Thoracic aorta (tissue), 2 donors: ENCODE data around the gene PCSK4. TPM values are rescaled to one million over a fixed set of nuclear protein-coding genes. Genes with fewer than 3 reads are reported as not detected.

Experiments
- ATAC-seq: fragments of 150-250 bp; one replicate; pipeline ENCODE4 v1.8.0; 2017; ENCODE audit warnings: low read depth; ENCODE audit not compliant: insufficient number of reproducible peaks, low FRiP score
- DNase-seq: peaks from one replicate; pipeline ENCODE4 v3.0.0-alpha.2; 2020; ENCODE audit warnings: low spot score
- H3K27ac ChIP-seq, 2 donors: fragments of 200-600 bp; sonication (generic); 1 replicate in 1 of 2; 2 replicates in 1 of 2; pipeline ENCODE4 v1.5.1; 2016; ENCODE audit warnings: mild to moderate bottlenecking in 2 of 2, moderate library complexity in 2 of 2
- H3K27me3 ChIP-seq: fragments of 200-600 bp; sonication (generic); replicated peaks from 2 replicates; pipeline ENCODE4 v1.6.0; 2016; ENCODE audit warnings: mild to moderate bottlenecking; ENCODE audit not compliant: insufficient read depth
- H3K36me3 ChIP-seq: fragments of 200-600 bp; sonication (generic); one replicate; pipeline ENCODE4 v1.5.1; 2016
- H3K4me1 ChIP-seq, 2 donors: fragments of 200-600 bp; sonication (generic); 1 replicate in 1 of 2; 2 replicates in 1 of 2; pipeline versions ENCODE4 v1.5.1 to v1.6.0; 2016; ENCODE audit warnings: low read depth in 2 of 2, mild to moderate bottlenecking in 1 of 2; ENCODE audit not compliant: control insufficient read depth in 1 of 2
- H3K4me3 ChIP-seq: fragments of 200-600 bp; sonication (generic); 2 replicates; pipeline ENCODE4 v1.5.1; 2016; ENCODE audit warnings: mild to moderate bottlenecking
- H3K9me3 ChIP-seq: fragments of 200-600 bp; sonication (generic); 2 replicates; pipeline ENCODE4 v1.5.1; 2016
- CTCF ChIP-seq: fragments of 200-600 bp; sonication (generic); IDR thresholded peaks from one replicate; pipeline ENCODE4 v1.5.1; 2019; ENCODE audit warnings: antibody characterized with exemption
- total RNA-seq, 2 donors: library from RNA; depleted of rRNA; stranded (reverse); fragments of >200 nt; gene quantifications; one replicate each; pipeline versions ENCODE4 v1.1.0 to v1.2.3, GENCODE V29; 2016

The PCSK4 gene
- total RNA-seq, 2 donors from 2014 or later: 0.56 to 0.68 TPM

GRCh38 chr19:1469255-1470054, 20.7 kb downstream of the PCSK4 start:
- H3K4me3 ChIP-seq: peak overlapping the region; percentile 70
- DNase-seq (no peak), ATAC-seq (no peak)
- peaks cover 44 to 57% of the 10 kb centered on the region in 2 donors for H3K4me1 ChIP-seq
- TF ChIP-seq CTCF: no peak
- peaks cover 35% of the 10 kb centered on the region for H3K27me3 ChIP-seq
- no peak overlapping the region for H3K27ac ChIP-seq
- H3K9me3 ChIP-seq: no peaks in the 10 kb centered on the region
- no peaks in the 10 kb centered on the region for H3K36me3 ChIP-seq

GRCh38 chr19:1468821-1469254, 21.3 kb downstream of the PCSK4 start:
- no peak for ATAC-seq
- Histone ChIP-seq H3K36me3 (no peaks in the 10 kb centered on the region), H3K4me3 (peak overlapping the region; percentile 45), H3K4me1 (peaks cover 44 to 57% of the 10 kb centered on the region in 2 donors), H3K27me3 (peaks cover 35% of the 10 kb centered on the region), H3K9me3 (no peaks in the 10 kb centered on the region), H3K27ac (no peak overlapping the region)
- no peak for DNase-seq
- no peak for TF ChIP-seq CTCF

GRCh38 chr19:1468274-1468820, 21.8 kb downstream of the PCSK4 start:
- Histone ChIP-seq H3K36me3 (no peaks in the 10 kb centered on the region), H3K4me1 (peaks cover 44 to 57% of the 10 kb centered on the region in 2 donors), H3K27ac (no peak overlapping the region), H3K9me3 (no peaks in the 10 kb centered on the region), H3K4me3 (peak overlapping the region; percentile 45), H3K27me3 (peaks cover 35% of the 10 kb centered on the region)
- TF ChIP-seq CTCF: no peak
- DNase-seq (no peak), ATAC-seq (no peak)

GRCh38 chr19:1467490-1468273, 22.5 kb downstream of the PCSK4 start:
- Histone ChIP-seq H3K36me3 (no peaks in the 10 kb centered on the region), H3K4me3 (peak overlapping the region; percentile 45), H3K27ac (no peak overlapping the region), H3K4me1 (peaks cover 44 to 57% of the 10 kb centered on the region in 2 donors), H3K27me3 (peaks cover 35% of the 10 kb centered on the region), H3K9me3 (no peaks in the 10 kb centered on the region)
- DNase-seq: no peak
- ATAC-seq: no peak
- no peak for TF ChIP-seq CTCF

- no peak for ATAC-seq
- Histone ChIP-seq H3K27ac (no peak overlapping the region), H3K27me3 (peaks cover 33% of the 10 kb centered on the region), H3K4me1 (peaks cover 44 to 57% of the 10 kb centered on the region in 2 donors), H3K9me3 (no peaks in the 10 kb centered on the region), H3K4me3 (no peak overlapping the region), H3K36me3 (no peaks in the 10 kb centered on the region)
- TF ChIP-seq CTCF: no peak
- DNase-seq: no peak
Observed at GRCh38 chr19:1467215-1467489, 23.0 kb downstream of the PCSK4 start.
